Stimulated activated CD4-positive, alpha-beta T cell treated with anti-CD3 and anti-CD28 coated beads, Interleukin-15, amount 100 ng/mL, for 1 hour (primary cell): ENCODE data around the gene FAAP20.

Source experiments
- DNase-seq, 2 donors: peaks; one replicate each; pipeline ENCODE4 v3.0.0-alpha.2; 2020; ENCODE audit warnings: low read depth in 1 of 2, low spot score in 1 of 2

The FAAP20 gene

DNA sequence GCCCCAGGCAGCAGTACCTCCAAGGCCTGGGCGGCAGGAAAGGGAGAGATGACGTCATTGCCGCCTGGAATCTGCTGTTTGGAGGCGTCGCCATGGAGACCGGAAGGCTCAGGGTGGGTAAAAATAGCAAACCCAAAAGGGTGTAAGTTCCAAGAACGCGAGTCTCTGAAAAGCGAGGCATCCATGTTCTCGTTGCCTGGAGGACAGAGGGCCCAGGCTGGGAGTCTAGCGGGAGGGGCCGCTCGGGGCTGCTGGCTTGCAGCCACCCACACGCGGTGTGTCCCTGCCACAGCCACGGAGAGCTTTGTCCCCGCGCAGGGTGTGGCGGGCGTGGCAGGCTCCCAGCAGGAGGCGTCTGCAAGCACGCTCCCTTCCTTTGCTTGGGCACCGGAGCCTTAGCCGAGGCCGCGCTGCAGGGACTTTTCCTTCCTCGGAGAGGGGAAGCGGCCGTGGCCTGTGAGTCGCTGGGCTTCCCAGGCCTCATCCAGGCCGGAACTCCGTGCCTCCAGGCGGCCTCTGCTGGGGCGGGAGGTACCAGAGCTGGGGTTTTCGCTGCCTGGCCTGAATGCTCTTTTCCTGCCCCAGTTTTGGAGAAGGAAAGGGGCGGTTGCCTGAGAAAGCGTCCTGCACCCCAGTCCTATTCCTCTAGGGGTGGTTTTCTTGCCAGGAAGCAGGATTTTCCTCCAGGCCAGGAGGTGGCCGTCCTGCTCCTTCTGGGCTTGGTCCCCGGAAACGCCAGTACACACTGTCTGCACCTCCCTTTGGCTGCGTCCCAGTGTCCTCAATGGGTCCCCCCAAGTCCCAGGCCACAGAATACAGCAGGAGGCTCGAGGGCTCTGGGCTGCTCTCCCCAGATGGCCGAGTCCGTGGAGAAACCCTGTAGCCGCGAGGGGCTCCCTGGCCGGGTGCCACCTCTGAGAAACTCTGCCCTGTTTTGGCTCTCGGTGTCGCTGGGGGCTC is 18.2 kb upstream of the FAAP20 start:
- DNase-seq = no peak

DNA sequence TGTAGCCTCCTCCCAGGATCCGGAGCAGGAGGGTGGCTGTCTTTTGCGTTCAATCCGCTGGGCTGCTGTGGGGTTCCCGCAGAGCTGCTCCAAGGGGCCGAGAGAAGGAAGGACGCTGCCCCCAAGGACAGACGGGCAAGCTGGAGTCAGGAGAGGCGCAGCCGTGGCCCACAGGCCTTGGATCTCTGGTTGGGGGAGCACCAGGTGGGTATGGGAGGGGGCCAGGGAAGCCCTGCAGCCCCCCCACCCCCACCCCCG is 17.6 kb upstream of the FAAP20 start:
- DNase-seq = no peak

DNA sequence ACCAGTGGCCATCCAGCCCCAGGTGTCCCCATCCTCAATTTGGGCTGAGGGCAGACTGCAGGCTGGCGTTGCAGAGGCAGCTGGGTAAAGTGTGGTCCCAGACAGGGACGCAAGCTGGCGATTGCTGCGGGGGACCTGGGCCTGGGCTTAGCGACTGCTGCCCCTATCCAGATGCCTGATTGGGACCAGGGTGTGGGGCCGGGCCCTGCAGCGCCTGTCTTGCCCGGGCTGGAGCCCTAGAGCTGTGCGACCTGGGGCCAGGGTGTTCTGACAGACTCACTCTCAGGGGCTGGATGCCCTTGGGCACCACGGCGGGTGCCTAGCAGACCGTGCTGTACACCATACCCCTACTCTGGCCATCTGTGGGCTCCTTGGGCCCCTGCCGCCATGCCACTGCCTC is 16.2 kb upstream of the FAAP20 start:
- no peak for DNase-seq

DNA sequence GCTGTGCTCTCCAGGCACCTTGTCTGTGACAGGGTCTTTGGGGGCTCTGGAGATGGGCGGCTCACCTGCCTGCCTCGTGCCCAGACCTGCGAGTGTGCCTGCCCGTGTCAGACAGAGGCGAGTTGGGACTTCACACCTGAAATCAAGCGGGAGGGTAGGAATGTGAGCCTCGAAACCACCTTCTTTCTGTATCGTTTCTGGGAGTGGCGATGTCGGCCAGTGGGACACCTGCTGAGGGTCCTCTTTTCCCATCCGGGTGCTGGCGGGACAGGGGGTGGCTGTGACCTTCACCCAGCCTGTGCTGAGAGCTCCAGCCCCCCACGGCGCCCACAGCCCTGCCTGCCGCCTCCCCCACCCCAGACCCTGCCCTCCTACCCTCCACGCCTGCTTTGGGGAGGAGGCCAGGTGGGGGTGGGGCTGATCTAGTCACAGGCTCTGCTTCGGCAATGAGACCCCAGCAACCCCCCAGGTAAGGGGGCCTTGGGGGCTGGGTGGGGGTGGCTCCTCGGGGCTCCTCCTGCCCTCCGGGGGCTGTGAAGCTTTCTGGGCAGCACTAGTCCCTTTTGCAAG is 15.6 kb upstream of the FAAP20 start:
- no peak for DNase-seq

DNA sequence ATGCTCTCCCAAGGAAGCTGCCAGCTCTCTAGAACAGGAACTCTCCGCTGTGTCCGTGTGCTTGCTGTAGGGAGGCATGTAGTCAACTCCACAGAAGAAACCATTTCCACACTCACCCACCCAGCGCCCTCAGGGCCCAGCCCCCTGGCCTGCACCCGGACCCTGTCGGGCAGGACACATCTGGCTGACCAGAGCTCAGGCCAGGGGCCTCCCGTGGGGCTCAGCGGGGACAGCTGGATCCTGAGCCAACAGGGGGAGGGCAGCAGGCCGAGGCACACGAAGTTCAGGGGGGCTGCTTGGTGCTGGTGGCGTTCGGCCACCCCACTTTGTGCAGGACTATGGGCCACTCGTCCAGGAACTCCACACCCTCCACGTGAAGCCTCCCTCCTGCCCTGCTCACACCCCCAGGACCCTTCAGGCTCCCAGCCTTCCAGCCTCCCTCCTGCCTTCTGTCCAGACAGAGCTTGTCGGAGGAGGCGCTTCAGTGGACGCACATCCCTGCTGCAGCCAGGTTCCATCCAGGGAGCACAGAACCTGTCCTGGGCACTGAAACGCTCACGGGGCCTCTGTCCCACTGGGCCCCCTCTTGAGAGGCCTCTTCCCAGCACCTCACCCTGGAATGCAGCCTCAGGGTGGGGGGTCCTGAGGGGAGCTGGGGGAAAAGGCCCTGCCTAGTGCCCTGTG is 15.0 kb upstream of the FAAP20 start:
- DNase-seq = no peak

DNA sequence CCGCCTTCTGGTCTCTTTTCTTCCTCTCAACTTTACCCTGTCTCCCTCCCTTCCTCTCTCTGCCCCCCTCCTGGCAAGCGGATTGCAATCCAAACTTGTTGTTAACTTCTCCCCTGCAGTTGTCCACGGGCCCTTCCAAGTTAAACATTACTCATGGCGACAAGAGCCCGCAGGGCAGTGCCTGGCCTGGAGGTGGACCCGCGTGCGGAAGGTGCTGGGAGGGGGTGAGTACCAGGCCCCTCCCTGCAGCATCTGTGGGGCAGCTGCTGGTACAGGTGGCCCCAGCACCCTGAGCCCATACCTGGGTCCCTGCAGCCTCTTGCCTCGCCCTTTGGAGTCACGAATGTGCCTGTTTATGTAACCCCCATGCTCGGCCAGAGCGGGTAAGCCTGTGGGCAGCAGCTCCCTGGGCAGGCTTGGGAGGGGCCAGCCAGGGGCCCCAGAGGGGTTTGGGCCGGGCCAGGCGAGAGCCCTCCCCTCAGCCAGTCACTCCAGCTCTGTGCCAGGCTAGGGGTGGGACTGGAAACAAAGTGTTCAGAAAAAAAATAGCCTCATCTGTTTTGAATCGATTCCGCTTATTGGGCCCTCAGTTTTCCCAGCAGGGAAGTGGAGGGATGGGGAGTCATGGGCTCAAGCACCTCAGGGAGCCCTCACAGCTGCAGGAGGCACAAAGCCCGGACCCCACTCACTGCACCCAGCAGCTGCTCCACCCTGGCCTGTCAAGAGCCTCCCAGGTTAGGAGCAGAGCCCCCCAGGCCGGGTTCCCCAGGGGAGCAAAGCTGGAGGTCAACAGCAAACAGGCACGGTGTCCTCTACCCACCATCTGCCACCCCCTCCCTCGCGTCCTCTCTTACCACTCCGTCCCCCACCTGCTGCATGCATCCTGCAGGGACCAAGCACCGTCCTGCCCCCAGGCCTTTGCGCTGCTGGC is 14.0 kb upstream of the FAAP20 start:
- no peak for DNase-seq

DNA sequence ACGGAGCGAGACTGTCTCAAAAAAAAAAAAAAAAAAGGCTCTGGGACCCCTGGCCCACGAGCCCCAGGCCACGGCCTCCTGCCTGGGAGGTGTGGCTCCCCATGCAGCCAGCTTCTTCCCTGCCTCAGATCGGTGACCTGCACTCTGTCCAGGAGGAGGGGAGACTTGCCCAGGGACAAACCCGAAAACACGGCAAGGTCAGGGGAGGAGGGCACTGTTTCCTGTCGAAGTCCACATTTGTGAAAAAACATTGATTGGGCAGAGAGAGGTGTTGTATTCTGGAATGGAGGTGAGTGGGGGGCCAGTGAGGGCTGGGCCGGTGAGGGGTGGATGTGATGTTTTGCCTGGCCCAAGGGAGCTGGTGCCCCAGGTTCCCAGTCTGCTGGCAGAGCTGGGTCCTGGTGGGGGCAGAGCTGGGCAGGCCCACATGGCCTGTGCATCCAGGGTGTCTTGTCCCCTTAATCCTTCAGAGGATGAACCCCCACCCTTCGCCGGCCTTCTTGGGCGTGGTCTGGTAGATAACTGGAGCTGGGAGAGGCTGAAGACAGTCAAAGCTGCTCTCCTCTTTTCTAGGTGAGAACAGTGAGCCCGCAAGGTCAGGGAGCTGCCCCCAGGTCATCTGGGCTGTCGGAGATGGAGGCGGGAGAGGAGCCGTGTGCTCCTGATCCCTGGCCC is 12.4 kb upstream of the FAAP20 start:
- no peak for DNase-seq

DNA sequence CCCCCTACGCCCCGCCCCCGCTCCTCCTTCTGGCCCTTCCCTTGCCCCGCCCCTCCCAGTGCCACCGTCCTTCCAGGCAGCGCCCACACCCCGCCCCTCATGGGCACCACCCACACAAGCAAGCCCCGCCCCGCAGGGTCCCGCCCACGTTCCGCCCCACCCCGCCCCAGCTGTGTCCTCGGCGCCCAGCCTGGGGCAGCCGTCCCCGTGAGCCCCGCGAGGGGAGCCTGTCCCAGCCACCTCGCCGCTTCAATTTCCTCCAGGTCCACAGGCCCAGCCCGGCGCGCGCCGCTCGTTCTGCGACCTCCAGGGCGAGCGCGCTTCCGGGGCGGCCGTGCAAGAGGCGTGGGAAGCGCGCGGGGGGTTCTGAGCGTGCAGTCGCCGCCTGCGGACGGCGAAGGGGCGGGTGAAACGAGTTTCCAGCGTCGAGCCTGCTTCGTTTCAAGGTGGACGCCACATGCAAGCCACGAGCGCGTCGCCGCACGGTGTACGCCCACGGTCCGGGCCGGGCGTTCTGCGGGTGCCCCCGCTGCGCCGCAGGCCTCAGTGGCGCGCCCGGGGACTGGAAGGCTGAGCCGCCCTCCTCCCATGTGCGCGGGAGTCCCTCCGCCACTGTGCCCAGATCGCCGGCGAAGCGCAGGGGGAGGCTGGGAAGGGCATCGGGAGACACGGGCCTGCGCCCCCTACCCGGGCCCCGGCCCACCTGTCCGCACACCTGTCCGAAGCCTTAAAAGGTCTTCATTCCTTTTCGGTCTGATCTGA is 10.8 kb upstream of the FAAP20 start:
- peak; percentile 86 to 90 for DNase-seq

DNA sequence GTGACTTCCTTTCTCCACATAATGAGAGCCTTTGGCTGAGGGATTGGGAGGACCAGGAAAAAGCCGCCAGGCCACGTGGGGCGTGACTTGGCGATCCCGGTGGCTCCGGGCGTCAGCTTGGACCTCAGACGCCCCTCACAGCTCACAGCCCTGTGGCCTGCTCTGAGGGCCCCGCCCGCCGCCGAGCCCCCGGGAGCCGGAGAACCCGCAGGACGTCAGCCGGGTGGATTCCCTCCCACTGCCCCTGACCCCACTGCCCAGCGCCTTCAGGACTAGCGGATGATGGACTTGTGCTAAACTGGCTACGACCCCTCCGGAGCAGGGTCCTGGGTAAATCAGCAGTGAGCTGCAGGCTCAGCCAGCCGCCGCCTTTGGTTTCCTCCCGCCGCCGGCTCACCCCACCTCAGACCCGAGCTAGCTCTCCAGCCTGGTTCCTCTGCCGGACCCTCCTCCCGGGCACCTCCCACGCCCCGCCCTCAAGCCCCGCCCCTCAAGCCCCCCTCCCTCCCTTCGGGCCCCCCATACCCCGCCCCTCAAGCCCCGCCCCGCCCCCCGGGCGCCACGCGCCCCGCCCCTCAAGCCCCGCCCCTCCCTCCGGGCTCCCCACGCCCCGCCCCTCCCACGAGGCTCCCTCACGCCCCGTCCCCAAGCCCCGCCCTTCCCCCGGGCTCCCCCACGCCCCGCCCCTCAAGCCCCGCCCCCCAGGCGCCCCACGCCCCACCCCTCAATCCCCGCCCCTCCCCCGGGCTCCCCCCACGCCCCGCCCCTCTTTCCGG is 10.0 kb upstream of the FAAP20 start:
- no peak for DNase-seq

DNA sequence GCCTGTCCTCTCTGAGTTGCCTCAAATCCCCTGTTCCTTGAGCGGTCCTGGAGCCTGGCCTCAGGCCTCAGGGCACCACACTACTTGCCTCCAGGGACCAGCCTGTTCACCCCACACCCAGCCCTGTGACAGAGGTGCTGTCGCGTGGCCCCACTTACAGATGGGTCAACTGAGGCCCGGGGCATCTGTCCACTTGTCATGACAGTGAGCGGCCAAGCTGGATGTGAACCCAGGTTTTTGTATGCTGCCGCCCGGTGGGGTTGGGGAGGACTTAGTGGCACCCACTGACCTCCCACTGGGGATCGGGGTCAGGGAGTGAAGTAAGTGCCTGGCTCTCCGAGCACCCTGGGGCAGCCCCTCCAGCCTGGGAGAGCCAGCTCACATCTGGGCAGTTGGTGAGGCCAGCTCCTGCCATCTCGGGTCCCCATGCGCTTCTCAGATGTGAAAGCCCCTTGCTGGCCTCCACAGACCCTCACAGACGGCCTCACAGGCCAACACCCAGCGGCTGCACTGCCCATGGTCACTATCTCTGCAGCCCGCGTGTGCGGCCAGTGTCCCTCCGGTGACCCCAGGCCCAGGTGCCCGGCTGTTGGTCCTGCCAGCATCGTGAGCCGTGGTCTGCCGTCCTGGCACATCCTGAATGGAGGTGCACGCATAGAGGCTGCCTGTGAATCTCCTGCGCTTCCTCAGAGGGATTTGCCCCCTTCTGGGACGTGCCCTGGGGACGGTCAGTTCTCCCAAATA is 9.3 kb upstream of the FAAP20 start:
- DNase-seq = no peak

DNA sequence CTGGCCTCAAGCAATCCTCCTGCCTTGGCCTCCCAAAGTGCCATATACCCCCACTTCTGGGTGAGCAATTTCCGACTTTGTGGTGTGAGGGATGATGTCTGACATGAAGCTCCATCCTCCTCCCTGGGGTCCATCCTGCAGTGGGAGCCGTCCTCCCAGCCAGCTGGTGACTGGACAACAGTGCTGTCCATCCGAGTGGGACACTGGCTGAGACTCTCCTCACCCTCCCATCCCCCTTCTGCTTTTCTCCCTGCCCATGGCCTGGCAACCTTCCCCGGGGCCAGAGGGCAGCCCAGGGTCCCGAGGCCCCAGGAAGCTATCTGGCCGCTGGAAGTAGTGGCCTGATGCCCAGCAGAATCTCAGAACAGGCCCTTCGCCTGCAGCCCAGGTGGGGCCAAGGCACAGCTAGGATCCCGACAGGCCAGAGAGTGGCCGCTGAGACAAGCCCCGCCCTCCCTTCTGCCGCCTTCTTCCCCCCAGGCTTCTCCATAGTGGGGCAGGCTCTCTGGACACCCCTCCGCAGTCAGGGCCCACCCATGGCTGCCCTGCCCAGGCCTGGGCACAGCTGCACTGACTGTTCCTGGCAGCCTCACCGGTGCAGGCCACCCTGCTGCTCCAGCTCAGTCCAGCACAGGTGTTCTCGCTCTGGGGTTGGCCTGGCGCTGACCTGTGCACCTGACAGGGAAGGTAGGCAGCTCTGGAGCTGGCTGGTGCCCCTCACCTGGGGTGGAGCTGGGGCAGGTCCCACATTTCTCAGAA is 8.4 kb upstream of the FAAP20 start:
- no peak for DNase-seq

DNA sequence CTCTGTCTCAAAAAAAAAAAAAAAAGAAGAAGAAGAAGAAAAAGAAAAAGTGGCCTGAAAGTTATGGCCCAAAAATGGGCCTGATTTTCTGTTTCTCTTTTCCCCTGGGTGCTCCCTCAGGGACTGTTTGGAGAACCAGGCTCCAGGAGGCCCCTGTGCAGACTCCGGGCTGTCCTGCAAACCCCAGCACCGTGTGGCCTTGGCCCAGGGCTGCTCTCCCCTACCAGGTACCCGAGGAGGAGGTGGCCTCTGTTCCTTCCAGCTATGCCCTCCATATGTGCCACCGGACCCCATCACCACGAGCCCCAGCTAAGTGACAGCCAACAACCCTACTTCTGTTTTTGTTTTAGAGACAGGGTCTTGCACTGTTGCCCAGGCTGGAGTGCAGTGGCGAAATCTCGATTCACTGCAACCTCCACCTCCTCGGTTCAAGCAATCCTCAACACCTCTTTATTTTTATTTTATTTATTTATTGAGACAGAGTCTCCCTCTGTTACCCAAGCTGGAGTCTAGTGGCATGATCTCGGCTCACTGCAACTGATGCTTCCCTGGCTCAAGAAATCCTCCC is 7.5 kb upstream of the FAAP20 start:
- DNase-seq = no peak

DNA sequence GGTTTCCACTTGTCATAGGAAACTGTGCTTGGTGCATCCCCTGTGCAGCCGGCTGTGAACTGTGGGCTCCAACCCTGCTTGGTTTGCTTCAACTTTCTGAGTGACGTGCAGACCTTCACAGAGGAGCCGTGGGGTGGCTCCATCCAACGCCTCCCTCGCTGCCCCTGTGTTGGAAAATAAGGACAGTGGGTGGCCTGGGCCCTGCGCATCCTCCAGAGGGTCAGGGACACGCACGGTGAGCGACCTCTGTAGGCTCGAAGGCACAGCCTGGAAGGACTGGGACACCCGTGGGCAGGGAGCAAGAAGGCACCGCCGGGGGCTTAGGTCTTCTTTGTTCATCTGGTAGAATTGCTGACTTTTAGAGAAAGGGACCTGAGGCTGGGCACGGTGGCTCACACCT is 6.5 kb upstream of the FAAP20 start:
- no peak for DNase-seq

DNA sequence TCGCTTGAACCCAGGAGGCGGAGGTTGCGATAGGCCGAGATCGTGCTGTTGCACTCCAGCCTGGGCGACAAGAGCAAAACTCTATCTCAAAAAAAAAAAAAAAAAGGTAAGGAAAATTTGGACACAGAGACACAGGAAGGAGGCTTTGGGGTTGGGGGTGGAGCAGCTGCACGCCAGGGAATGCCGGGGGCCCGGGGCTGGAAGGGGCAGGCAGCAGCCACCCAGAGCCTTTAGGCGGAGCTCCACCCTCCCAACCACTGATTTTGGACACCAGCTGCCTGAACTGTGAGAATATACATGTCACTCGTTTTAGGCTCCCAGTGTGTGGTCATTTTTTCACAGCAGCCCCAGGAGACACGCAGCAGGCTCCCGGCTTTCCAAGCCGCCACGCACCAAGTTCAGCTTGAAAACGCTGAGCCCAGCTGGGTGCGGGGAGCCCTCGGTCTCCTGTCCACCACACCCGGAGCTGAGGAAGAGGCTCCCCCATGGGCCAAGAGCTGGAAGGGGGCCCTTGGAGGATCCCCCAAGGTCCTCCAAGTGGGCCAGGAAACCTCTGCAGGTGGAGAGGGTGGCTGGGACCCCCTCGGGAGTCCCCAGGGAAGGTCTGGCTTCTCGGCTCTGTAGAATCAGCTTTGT is 5.9 kb upstream of the FAAP20 start:
- DNase-seq = no peak

DNA sequence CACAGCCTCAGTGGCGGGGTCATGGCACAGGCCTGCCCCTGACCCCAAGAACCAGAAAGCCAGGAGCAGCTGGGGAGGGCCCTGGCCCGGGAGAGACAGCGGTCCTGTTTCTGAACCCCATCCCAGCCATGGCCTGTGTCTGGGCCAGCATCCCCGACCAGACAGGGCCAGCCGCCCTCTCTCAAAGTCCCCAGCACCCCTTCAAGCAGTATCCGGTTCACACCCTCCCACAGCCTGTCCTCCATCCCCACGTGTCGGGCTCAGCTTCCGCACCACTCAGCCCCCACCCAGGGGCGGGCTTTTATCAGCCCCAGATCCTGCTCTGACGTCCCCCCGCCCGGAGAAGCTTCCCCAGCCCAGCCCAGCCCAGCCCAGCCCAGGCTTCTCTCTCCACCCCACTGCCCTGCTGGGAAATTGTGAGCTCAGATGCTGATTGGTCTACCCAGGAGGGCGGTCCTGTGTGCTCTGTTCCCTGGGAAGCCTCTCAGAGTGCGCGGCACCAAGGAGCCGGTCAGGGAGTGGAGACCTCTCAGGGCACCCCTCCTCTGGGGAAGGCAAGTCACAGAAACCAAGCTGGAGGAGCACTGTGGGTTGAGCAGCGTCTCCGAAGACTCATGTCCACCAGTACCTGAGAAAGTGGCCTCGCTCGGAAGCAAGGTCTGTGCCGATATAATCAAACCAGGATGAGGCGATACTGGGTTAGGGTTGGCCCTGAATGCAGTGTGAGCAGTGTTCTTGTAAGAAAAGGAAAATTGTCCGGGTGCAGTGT is 4.7 kb upstream of the FAAP20 start:
- DNase-seq = peak; percentile 61 to 65

DNA sequence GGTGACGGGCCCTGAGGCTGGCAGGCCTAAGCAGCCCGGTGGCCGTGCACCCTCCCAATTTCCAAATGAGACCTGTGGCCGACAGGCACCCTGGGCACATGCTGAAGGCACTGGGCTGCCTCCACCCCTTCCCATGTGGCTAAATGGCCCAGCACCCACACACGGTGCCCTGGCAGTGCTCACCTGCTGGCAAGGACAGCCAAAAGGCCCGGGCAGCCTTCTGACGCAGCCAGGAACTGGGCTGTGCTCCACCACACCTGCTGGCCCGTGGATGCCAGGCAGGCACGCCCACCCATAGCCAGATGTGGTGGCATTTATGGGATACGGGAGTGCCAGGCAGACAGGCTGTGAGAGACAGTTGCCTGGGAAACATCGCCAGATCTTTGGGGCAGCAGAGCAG is 4.0 kb upstream of the FAAP20 start:
- no peak for DNase-seq
